OCI-LY3 (cell line): ENCODE results near the gene EFR3B.
"Not testable (repeated sequence)": the region's sequence is repeated elsewhere in the genome, so short reads cannot be mapped to it uniquely, and the experiment has no call there.

Experiments
- H2AFZ ChIP-seq: fragments of 200-600, 300-600 bp; shearing (Covaris generic); 2 replicates; pipeline ENCODE4 v1.6.0; 2014; ENCODE audit warnings: antibody characterized with exemption, low read depth, low read length
- H3K27ac ChIP-seq: fragments of 200-600, 300-600 bp; sonication (generic); 2 replicates; pipeline ENCODE4 v1.5.1; 2014; ENCODE audit warnings: mild to moderate bottlenecking, low read length, moderate library complexity, mixed read lengths
- H3K27me3 ChIP-seq: fragments of 200-600, 300-600 bp; sonication (generic); 2 replicates; pipeline ENCODE4 v1.6.1; 2014; ENCODE audit warnings: low read depth, low read length, mixed read lengths
- H3K36me3 ChIP-seq: fragments of 200-600, 300-600 bp; sonication (generic); replicated peaks from 2 replicates; pipeline ENCODE3; 2014; ENCODE audit warnings: low read depth, low read length, mixed read lengths
- H3K4me1 ChIP-seq: fragments of 300-600, 200-600 bp; sonication (generic); 2 replicates; pipeline ENCODE4 v1.6.1; 2014; ENCODE audit warnings: low read length, mixed read lengths
- H3K4me2 ChIP-seq: fragments of 200-600, 300-600 bp; sonication (generic); 2 replicates; pipeline ENCODE4 v1.6.1; 2014; ENCODE audit warnings: low read length, mixed read lengths
- H3K4me3 ChIP-seq: fragments of 300-600, 200-600 bp; sonication (generic); 2 replicates; pipeline ENCODE4 v1.5.1; 2014; ENCODE audit warnings: antibody characterized with exemption, mild to moderate bottlenecking, low read length, moderate library complexity
- H3K79me2 ChIP-seq: fragments of 300-600, 200-600 bp; shearing (Covaris generic); 2 replicates; pipeline ENCODE4 v1.6.1; 2014; ENCODE audit warnings: mild to moderate bottlenecking, low read length, mixed read lengths
- H3K9ac ChIP-seq: fragments of 300-600, 200-600 bp; shearing (Covaris generic); 2 replicates; pipeline ENCODE4 v1.6.0; 2014; ENCODE audit warnings: mild to moderate bottlenecking, low read length, moderate library complexity
- H3K9me3 ChIP-seq: fragments of 200-600, 300-600 bp; shearing (Covaris generic); 2 replicates; pipeline ENCODE4 v1.6.1; 2014; ENCODE audit warnings: low read length, mixed read lengths; ENCODE audit not compliant: insufficient read depth
- H4K20me1 ChIP-seq: fragments of 200-600, 300-600 bp; sonication (generic); 2 replicates; pipeline ENCODE4 v1.6.1; 2016; ENCODE audit warnings: low read length, mixed read lengths; ENCODE audit not compliant: insufficient read depth
- CTCF ChIP-seq: fragments of 200-600, 300-600 bp; sonication (generic); IDR thresholded peaks from 2 replicates; pipeline ENCODE4 v1.5.1; 2014; ENCODE audit warnings: antibody characterized with exemption, low read length, low read depth
- EZH2phosphoT487 ChIP-seq: fragments of 200-600 bp; shearing (Covaris generic); IDR thresholded peaks from 2 replicates; pipeline ENCODE4 v1.6.1; 2018; ENCODE audit warnings: antibody characterized with exemption, mixed run types, low read depth

EFR3B gene

DNA sequence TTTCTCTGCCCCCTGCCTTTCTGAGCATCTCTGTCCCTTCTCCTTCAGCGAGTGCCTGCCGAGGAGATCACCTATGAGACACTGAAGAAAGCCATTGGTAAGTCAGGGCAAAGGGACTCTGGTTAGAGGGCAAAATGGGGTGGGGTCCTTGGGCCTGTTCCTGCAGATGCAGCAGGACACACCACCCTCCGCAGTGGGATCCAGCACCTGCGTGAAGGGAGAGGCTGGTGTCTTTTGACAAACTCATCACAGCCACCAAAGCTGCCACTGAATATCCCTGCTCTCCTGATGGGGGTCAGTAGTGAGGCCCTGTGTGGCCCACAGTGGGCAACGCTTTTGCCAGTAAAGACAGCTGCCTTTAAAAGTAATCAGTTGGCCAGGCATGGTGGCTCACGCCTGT, 107.8 kb downstream of the EFR3B start:
- Histone ChIP-seq H3K4me3 (no peak overlapping the region), H3K27me3 (peaks cover 9% of the 10 kb centered on the region; the same call in 1 of the 2 replicates), H3K4me1 (no peaks in the 10 kb centered on the region), H2AFZ (no peak overlapping the region), H3K9ac (no peak overlapping the region), H3K4me2 (no peak overlapping the region), H3K9me3 (no peaks in the 10 kb centered on the region), H3K36me3 (no peaks in the 10 kb centered on the region), H4K20me1 (no peaks in the 10 kb centered on the region), H3K27ac (no peak overlapping the region), H3K79me2 (no peaks in the 10 kb centered on the region)
- TF ChIP-seq CTCF (no peak), EZH2phosphoT487 (no peak)

DNA sequence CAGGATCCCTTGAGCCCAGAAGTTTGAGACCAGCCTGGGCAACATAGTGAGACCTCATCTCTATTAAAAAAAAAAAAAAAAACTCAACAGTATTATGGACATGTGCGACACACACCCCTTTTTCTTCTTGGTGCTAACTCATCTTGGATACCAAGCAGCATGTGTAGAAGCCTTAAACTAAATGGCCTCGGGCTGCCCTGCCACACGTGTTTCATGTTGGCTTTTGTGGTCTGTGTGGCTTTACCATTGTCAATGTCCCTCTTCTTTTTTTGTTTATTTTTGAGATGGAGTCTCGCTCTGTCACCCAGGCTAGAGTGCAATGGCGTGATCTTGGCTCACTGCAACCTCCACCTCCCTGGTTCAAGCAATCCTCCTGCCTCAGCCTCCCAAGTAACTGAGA, 109.1 kb downstream of the EFR3B start:
- not testable (repeated sequence) for H3K4me1 ChIP-seq, H3K79me2 ChIP-seq, H4K20me1 ChIP-seq, H3K27ac ChIP-seq, H3K36me3 ChIP-seq, H3K9me3 ChIP-seq, H3K4me3 ChIP-seq, H3K4me2 ChIP-seq, H3K9ac ChIP-seq, H2AFZ ChIP-seq
- peaks cover 13% of the 10 kb centered on the region; the same call in 1 of the 2 replicates for H3K27me3 ChIP-seq

- no peak overlapping the region for H3K4me3 ChIP-seq
- H3K27me3 ChIP-seq = peaks cover 13% of the 10 kb centered on the region; the same call in 1 of the 2 replicates
- no peak overlapping the region for H3K4me2 ChIP-seq
- TF ChIP-seq EZH2phosphoT487 (no peak), CTCF (no peak)
- H3K36me3 ChIP-seq = no peaks in the 10 kb centered on the region
- no peaks in the 10 kb centered on the region for H4K20me1 ChIP-seq
- no peaks in the 10 kb centered on the region for H3K9me3 ChIP-seq
- no peak overlapping the region for H3K27ac ChIP-seq
- H2AFZ ChIP-seq = no peak overlapping the region
- H3K4me1 ChIP-seq = no peaks in the 10 kb centered on the region
- H3K79me2 ChIP-seq = no peaks in the 10 kb centered on the region
- no peak overlapping the region for H3K9ac ChIP-seq
Measured at GRCh38 chr2:25151718-25152117, 109.8 kb downstream of the EFR3B start.

GRCh38 chr2:25155401-25155800, 113.5 kb downstream of the EFR3B start:
- no peak overlapping the region for H3K27ac ChIP-seq
- no peaks in the 10 kb centered on the region for H3K9me3 ChIP-seq
- H3K4me3 ChIP-seq = no peak overlapping the region
- no peaks in the 10 kb centered on the region for H3K79me2 ChIP-seq
- TF ChIP-seq EZH2phosphoT487 (no peak), CTCF (no peak)
- H3K9ac ChIP-seq = no peak overlapping the region
- no peaks in the 10 kb centered on the region for H3K36me3 ChIP-seq
- H3K4me2 ChIP-seq = no peak overlapping the region
- H4K20me1 ChIP-seq = no peaks in the 10 kb centered on the region
- peaks cover 13% of the 10 kb centered on the region; the same call in 1 of the 2 replicates for H3K27me3 ChIP-seq
- no peaks in the 10 kb centered on the region for H3K4me1 ChIP-seq
- H2AFZ ChIP-seq = no peak overlapping the region
